Endometrial microvascular endothelial cells (primary cell): Measurements from ENCODE around the gene ARHGAP23. TPM values are rescaled to one million over a fixed set of nuclear protein-coding genes. Genes with fewer than 3 reads are reported as not detected.

Source experiments
- in situ Hi-C: cut with HindIII; loops from 2 replicates; pipeline ENCODE4 v1.10.0; 2017; ENCODE audit warnings: low sequenced_read_pairs, low pct_unique_long_range_greater_than_20kb; ENCODE audit errors: inconsistent ontology term
- total RNA-seq: library from RNA; depleted of rRNA; stranded (reverse); fragments of >200 nt; gene quantifications from one replicate; pipeline ENCODE4 v1.2.3, GENCODE V29; 2015; ENCODE audit errors: inconsistent ontology term

ARHGAP23 gene
- total RNA-seq, 1 donor from 2014 or later: 83.6 TPM

DNA sequence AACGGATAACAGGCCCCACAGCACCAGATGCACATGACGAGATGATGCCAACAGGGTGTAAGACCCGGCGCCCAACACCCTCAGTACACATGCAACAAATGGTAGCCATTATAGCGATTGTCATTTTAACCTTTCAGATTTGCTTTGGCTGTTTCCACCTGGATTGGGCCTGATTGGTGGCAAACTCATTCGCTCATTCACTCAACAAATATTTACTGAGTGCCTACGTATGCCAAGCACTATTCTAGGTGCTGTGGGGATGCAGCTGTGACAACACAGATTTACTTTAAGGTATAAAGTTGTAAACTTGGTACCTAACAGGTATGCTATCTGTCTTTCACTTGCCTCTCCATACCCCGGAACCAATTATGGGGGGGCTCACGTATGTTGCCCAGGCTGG is 110.6 kb downstream of the ARHGAP23 start:
- in situ Hi-C loops: no loop called here

DNA sequence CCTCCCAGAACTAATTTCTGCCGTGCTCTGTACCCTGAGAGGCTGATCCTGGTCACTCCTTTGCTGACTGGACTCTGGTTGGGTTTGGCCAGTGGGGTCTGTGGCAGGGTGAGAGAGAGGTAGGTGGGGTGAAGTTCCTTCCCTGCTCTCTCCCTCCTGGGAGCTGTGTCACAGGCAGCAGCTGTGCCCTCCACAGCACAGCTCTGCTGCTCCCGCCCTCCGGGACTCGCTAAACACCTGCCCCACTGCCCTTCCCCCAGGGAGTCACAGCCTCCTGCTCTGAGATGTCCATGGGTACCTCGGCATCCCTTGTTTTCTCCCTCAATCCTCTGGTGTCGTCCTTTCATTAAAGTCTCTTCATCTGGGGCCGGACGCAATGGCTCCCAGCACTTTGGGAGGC is 111.1 kb downstream of the ARHGAP23 start:
- in situ Hi-C loops: no loop called here

DNA sequence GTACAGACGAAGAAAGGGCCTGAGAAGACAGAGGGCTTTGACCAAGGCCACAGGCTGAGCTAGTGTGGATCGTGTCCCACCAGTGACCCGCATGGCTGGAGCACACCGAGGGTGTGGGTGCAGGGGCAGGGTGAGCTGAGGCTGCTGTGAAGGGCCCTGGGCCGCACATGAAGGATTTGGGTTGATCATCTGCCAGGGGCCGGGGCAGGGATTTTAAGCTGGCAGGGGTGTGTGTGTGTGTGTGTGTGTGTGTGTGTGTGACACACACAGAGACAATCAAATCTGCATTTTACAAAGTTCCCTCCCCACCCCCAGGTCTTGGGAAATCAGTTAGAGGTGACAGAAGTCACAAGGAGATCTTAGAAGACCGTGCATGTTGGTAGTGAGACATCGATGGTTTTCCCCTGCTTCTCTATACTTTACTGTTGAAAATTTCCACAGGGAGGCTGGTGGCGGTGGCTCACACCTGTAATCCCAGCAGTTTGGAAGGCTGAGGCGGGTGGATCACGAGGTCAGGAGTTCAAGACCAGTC is 112.3 kb downstream of the ARHGAP23 start:
- in situ Hi-C loops: no loop called here

DNA sequence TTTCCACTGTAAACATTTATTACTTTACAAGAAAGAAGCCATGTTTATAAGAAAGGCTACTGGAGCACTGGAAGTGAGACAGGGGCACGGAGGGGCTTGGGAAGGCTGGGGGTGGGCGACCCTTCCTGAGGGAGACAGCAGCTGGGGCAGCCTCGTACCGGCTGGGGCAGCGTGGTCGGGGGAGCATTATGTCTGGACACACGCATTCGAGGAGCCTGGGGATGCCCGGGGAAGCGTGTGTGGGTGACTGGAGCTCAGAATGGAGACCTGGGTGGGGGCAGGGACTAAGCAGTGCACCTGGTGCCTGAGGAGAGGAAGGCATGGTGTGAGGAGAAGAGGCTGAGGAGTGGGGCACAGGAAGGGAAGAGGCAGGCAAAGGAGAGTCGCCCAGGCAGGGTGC is 113.0 kb downstream of the ARHGAP23 start:
- in situ Hi-C loops: no loop called here

DNA sequence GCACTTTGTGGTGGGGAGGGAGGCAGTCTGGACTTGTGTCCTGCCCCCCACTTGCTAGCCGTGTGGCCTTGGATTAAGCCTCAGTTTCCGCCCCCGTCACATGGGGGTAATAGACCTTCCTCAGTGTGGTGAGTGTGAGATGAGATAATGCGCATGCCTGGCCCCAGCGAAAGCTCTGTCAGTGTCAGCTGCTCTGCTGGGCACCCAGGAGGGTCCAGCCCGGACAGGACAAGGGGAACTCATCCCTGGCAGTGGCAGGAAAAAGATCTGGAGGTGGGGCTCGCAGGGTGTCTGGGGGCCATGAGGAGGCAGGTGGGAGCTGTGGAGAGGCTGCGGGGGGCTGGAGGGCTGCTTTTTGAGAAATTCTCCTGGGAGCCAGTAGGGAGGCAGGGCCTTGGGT is 114.0 kb downstream of the ARHGAP23 start:
- in situ Hi-C loops: no loop called here

DNA sequence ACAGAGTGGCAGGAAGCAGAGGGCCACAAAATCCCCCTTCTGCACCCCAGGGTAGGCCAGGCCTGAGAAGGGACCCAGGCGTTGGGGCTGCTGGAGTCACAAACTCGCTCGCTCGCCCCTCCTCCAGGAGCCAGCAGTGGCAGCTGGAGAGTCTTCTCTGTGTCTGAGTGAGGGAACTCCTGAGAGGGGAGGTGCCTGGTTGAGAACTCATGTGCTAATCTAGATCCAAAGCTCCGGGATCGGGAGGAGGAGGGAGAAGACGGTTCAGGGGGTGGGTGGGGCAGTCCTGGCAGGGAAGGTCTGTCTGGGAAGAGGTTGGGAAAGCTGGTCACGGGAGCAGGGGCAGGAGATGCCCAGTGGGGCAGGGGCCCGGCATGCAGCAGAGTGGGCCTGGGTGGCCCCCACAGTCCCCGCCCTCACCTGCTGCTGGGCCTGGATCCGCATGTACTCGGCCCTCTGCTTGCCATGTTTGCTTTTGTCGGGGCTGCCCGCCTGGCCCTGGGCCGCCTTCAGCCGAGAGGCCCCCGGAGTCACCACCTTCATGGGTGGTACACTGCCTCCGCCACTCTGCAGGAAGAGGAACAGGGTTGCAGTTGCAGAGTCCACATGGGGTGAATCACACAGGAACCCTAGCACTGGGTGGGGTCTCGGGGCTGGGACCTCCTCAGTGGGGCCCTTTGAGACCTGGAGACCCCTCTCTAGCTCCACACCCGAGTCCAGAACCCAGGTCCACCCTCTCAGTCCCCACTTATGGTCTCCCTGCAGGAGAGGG is 115.3 kb downstream of the ARHGAP23 start:
- in situ Hi-C loops: no loop called here

DNA sequence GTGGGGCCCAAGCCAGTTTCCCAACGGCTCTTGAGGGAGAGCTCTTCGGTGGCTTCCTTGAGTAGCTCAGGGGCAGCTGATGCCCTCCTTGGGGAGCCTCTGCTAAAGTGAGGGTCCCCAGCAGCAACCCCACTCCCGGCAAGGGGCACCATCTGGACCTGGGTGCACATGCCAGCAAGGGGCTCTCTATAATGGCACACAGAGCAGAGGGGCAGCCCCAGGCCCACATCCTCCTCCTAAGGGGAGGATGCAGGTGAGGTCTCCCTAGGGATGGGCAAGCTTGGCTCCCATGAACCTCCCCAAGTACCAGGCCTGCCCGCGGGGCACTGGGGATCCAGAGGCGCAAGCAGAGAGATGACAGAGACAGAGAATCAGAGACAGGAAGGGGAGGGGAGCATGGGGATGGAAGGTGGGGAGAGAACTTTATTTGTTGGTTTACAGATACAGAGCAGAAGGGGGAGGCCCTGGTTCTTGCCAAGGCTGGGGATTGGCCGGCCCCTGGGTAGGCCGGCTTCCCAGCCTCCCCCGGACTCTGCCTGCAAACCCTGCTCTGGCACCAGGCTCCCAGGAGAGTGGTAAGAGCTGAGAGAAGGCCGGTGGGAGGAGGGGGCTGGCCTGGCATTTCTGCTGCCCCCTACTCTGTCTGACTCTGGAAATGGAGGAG is 116.0 kb downstream of the ARHGAP23 start:
- in situ Hi-C loops: no loop called here

DNA sequence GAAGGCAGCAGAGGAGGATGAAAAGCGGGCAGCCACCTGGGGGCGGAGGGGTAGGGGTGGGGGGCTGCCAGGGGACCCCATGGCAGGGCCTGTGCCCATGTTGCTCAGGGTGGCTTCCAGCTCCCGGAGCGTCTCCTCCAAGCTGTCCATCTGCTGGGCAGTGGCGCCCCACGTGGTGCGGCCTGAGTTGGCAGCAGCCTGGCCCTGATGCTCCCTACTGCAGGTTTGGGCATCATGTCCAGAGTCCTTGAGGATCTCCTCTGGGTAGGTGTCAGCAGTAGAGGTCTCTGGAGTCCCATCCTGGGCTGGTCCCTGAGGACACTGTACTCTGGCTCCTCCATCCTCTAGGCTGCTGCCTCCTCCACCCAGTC is 116.6 kb downstream of the ARHGAP23 start:
- in situ Hi-C loops: no loop called here

DNA sequence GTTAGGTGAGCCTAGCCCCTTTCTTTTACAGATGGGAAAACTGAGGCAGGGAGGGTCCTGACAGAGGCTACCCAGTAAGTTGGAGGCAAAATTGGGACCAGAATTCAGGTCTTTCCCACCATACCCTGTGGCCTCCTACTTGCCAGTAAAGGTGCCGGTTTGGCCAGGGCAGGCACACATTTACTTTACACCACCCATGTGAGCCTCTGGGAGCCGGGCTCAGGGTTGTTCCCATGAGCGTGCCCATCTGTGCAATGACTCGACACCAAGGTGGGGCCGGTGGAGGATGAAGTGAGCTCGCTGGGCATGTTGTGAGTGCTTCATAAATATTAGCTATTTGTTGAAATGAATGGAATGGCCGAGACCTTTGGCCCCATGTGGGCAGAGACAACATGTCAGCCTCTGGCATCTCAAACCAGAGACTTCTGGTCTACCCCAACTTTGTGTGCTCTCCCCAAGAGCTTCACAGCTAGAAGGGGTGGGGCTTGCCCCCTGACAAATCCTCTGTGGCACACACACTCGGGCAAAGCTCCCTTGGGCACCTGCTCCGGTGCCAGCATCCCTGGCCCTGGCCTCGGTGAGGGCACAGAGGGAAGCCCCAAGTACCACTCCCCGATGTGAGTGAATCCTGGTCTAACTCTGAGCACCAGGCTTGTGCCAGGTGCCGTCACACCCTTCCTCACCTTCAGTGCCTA is 117.4 kb downstream of the ARHGAP23 start:
- in situ Hi-C loops: no loop called here

DNA sequence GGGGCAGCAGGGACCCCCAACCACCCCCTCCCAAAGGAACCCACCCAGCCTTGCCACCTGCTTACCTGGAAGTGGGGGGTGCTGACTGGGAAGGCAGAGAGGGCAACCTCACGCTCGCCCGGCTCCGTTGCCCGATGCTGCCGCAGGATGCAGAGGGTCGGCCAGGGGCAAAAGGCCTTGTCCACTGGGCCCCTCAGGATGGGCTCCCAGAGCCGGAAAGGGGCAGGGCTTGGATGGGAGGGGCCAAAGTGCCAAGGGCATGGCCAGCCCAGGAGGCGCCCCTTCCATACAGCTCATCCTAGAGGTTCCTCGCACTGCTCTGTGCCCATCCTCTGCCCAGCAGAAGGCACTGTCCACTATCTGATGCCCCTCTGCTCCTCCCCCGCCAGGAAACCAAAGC is 118.1 kb downstream of the ARHGAP23 start:
- in situ Hi-C loops: no loop called here

DNA sequence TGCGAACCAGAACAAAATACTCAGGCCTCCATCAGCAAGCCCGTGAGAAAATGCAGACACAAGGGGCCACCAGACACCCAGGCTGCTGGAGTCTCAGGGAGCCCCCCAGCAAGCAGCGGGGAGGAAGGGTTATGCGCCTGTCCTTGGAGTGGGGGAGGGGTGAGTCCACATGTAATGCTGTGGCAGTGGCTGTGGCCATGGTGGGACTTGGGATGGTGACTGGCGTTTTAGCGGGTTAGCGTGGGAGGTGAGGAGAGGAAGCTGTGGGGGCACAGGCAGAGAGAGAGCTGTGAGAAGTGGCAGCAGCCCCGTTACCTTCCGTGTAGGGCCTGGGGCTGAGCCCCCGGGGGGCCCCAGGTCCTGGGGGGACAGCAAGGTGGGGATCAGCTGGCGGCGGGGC is 119.2 kb downstream of the ARHGAP23 start:
- in situ Hi-C loops: no loop called here

DNA sequence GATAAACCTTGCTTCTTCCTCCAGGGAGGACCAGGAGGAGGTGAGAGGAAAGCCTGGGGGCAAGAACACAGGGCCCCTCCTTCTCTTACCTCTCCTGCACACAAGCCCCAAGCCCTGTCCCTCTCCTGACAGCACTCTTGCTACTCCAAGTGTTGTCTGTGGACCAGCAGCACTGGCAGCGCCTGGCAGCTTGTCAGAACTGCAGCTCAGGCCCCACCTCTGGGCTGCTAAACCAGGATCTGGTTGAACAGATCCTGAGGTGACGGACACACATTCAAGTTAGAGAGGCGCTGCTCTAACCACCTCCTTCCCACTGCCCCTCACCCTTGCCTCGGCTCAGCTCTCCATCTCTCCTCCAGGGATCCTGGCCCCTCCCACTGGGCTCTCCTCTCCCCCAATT is 121.0 kb downstream of the ARHGAP23 start:
- in situ Hi-C loops: no loop called here

DNA sequence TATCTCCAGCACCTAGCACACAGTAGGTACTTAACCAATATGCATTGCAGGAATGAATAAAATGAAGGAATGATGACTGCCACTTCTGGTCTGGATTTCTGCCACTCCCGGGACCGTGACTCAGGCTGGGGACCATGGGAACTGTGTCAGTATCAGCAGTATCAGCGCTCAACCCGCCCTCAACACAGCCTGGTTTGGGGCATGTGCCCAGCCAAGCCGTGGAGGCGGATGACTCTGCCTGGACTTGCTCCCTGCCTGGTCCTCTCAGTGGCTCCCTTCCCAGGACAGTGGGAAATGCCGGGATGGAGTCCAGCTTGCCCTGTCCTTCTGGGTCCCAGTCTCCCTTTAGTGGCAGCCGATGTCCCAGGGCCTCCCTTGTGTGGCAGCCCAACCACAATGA is 122.4 kb downstream of the ARHGAP23 start:
- in situ Hi-C loops: no loop called here

DNA sequence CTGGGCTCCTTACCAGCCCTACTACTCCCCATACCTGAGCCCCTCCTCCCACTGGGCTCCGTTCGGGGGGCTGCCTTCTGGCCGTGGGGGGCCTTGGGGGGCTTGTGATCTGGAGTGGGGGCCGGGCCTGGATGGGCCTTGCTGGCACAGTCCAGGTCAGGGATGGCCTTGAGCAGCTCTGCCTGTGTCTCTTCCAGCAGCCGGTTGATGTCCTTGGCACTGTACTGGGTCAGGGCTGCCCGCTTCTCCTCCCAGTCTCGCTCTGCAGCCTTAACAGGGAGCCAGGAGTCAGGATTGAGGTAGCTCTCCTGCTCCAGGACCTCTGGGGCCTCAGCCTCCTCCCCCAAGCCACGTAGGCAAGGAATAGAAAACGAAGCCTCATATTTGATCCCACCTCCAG is 122.9 kb downstream of the ARHGAP23 start:
- in situ Hi-C loops: no loop called here

DNA sequence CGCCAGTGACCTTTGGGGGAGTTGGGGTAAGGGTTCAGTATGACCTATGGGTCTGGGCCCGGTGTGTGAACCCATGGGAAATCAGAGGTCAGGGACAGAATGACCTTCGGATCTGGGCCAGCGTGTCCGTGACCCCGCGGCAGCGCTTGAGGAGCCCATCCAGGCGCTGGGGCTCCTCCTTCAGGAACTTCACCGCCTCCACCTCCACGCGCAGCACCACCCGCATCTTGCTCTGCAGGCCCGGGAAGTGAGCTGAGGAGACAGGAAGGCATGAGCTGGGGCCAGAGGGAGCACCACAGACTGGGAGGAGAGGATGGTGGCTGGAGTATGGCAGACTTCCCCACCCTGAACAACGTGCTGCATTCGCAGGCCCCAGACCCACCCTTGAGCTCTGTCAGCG is 124.1 kb downstream of the ARHGAP23 start:
- in situ Hi-C loops: no loop called here

DNA sequence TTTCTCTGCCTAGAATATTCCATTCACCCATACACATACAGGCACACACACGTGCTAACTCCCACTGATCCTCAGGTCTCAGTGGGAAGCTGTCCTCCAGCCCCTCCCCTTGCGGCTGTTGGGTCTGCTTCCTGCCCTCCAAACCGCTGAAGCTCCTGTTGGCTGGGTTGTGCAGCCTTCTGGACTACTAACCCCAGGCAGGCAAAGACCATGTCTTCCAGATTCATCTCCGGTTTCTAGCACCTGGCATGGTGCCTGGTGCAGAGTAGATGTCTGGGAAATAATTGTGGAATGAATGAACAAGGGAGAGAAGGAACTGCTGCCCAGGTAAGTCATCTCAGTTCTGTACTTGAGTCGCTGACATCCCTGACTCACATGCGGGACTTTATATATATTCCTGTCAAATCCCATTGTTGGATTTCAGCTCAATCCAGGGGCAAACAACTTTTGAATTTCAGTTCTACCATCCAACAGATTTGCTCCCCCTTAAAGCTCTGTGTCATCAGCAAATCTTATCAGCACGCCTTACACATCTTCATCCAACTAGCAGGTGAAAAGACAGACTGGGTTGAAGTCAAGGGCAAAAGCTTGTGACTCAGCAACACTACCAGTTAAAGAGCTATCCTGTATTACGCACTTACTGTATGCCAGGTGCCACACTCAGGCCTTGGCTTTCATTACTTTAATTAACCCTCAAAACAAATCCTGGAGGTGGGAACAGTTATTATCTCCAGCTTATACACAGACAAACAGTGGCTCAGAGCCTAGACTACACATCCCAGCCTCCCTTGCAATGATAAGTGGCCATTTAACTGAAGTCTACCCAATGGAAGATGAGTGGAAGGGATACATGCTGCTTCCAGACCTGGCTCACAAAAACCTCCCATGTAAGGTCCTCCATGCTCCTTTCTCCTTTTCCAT is 126.4 kb downstream of the ARHGAP23 start:
- in situ Hi-C loops: no loop called here

DNA sequence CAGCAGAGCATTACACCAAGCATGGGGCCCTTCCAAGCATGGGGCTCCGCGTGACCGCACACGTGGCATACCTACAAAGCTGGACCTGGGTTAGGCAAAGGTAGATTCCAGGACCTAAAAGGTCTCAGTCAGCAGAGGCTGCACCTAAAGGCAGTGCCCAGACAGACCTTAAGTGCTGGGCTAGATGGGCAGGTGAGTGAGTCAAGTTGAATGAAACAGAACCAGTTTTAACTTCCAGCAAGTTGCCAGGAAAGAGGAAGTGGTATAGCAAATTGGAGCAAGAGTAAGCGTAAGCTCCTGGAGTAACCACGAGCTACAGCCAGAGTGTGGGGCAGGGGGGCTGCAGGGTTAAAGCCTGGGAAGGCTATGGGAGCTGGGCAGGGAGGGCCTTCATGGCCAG is 128.0 kb downstream of the ARHGAP23 start:
- in situ Hi-C loops: no loop called here

DNA sequence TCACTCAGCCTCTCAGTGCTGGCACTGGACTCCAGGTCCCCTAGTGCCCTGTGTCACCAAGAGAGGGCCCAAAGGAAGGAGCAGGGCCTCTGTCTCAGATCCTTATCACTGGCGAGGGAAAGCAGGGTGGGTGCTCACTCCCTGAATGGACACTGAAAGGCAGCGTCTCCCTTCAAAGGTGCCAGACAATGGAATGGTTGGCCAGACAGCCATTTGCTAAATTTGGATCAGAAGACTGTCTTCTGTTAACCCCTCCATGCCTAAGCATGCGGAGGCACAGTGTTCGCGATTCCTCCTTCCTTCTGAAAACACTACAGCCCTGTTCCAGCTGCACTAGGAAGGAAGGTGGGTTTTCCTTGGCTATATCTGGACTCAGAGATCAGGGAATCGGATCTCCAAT is 129.1 kb downstream of the ARHGAP23 start:
- in situ Hi-C loops: no loop called here
